Fibroblast of skin of left biceps (primary cell): ENCODE measurements around the gene SPOPL.
A peak's percentile ranks its signal among the peaks of the same experiment; 100 is the strongest.

Experiments used
- DNase-seq, 2 experiments: peaks; one replicate each; pipeline ENCODE4 v3.0.0-alpha.2; 2013; ENCODE audit warnings: low read depth in 2 of 2

The SPOPL gene

GRCh38 chr2:138494265-138494966 lies 7.2 kb upstream of the SPOPL start:
- no peak for DNase-seq

- DNase-seq = no peak
Measured at GRCh38 chr2:138495384-138495783, 6.2 kb upstream of the SPOPL start.

GRCh38 chr2:138496096-138496651 lies 5.4 kb upstream of the SPOPL start:
- no peak for DNase-seq

GRCh38 chr2:138497294-138497693 lies 4.3 kb upstream of the SPOPL start:
- DNase-seq = no peak

GRCh38 chr2:138499684-138500083 lies 1.9 kb upstream of the SPOPL start:
- DNase-seq = no peak

GRCh38 chr2:138500592-138501424 lies 762 bp upstream of the SPOPL start:
- DNase-seq = no peak

- DNase-seq = no peak
Measured at GRCh38 chr2:138502255-138503086, 901 bp downstream of the SPOPL start.

- DNase-seq = no peak
Measured at GRCh38 chr2:138503087-138503442, 1.5 kb downstream of the SPOPL start.

GRCh38 chr2:138503652-138504051 lies 2.1 kb downstream of the SPOPL start:
- no peak for DNase-seq

- no peak for DNase-seq
Measured at GRCh38 chr2:138504092-138504491, 2.5 kb downstream of the SPOPL start.

GRCh38 chr2:138504546-138505235 lies 3.1 kb downstream of the SPOPL start:
- no peak for DNase-seq

- DNase-seq = no peak
Measured at GRCh38 chr2:138507267-138507666, 5.7 kb downstream of the SPOPL start.

GRCh38 chr2:138510319-138510718 lies 8.7 kb downstream of the SPOPL start:
- no peak for DNase-seq

GRCh38 chr2:138512672-138513071 lies 11.1 kb downstream of the SPOPL start:
- no peak for DNase-seq

- no peak for DNase-seq
Measured at GRCh38 chr2:138514173-138514572, 12.6 kb downstream of the SPOPL start.

GRCh38 chr2:138515092-138515491 lies 13.5 kb downstream of the SPOPL start:
- DNase-seq = no peak

GRCh38 chr2:138516030-138516704 lies 14.6 kb downstream of the SPOPL start:
- DNase-seq = peak; percentile 13 to 15

- no peak for DNase-seq
Measured at GRCh38 chr2:138518860-138519259, 17.3 kb downstream of the SPOPL start.

GRCh38 chr2:138521821-138522220 lies 20.3 kb downstream of the SPOPL start:
- DNase-seq = no peak

- DNase-seq = no peak
Measured at GRCh38 chr2:138522556-138522955, 21.0 kb downstream of the SPOPL start.
